B cell (primary cell): Measurements from ENCODE around the gene SLC16A7. TPM values are rescaled to one million over a fixed set of nuclear protein-coding genes. Genes with fewer than 3 reads are reported as not detected.

ENCODE experiments used
- ATAC-seq: fragments of 200-7000 bp; cut with Tn5 transposase; one replicate; pipeline ENCODE4 v1.10.0; 2021; ENCODE audit warnings: low read depth, mild to moderate bottlenecking, moderate number of reproducible peaks, moderate library complexity
- CTCF ChIA-PET: fragments of 350-600 bp; sonication (Branson Sonifier 250); formaldehyde crosslinking; loops from one replicate; lab custom pipeline; 2021; ENCODE audit warnings: antibody characterized with exemption, inconsistent platforms; lab: Charles Lee
- POLR2A ChIA-PET: fragments of 350-600 bp; sonication (Branson Sonifier 250); formaldehyde crosslinking; loops from one replicate; lab custom pipeline; 2021; ENCODE audit warnings: antibody characterized with exemption; lab: Charles Lee
- DNase-seq: peaks from one replicate; pipeline ENCODE4 v3.0.0; 2013
- H2AFZ ChIP-seq: 2 replicates; pipeline ENCODE4 v1.6.1; 2012; ENCODE audit warnings: mild to moderate bottlenecking, low read depth, low read length; ENCODE audit not compliant: insufficient read depth, poor library complexity, severe bottlenecking
- H3K27ac ChIP-seq, 2 donors: 1 replicate in 1 of 2; 2 replicates in 1 of 2; pipeline ENCODE4 v1.5.1; 2012 to 2013; ENCODE audit warnings: low read length in 2 of 2, mild to moderate bottlenecking in 2 of 2, moderate library complexity in 1 of 2
- H3K27me3 ChIP-seq, 4 experiments: fragments of 200-600 bp in 1 of 4; sonication (generic) in 1 of 4; replicated peaks in 1 of 4; 1 replicate in 2 of 4; 2 replicates in 2 of 4; pipeline versions ENCODE4 v1.6.1 to v1.7.0; 2013 to 2016; ENCODE audit warnings: low read length in 3 of 4, mild to moderate bottlenecking in 2 of 4, mixed read lengths in 1 of 4, moderate library complexity in 1 of 4; ENCODE audit not compliant: insufficient read depth in 4 of 4, control insufficient read depth in 3 of 4; ENCODE audit errors: control extremely low read depth in 1 of 4
- H3K36me3 ChIP-seq, 2 experiments: replicated peaks in 1 of 2; 1 replicate in 1 of 2; 2 replicates in 1 of 2; pipeline versions ENCODE4 v1.6.1 to v1.7.1; 2013; ENCODE audit warnings: low read length in 1 of 2; ENCODE audit not compliant: insufficient read depth in 2 of 2, control insufficient read depth in 1 of 2; ENCODE audit errors: control extremely low read depth in 1 of 2, extremely low read depth in 1 of 2
- H3K4me1 ChIP-seq, 2 donors: fragments of 200-600 bp in 1 of 2; sonication (generic) in 1 of 2; 1 replicate in 1 of 2; 2 replicates in 1 of 2; pipeline versions ENCODE4 v1.5.1 to v1.6.1; 2013 to 2017; ENCODE audit warnings: low read length in 2 of 2; ENCODE audit not compliant: control insufficient read depth in 2 of 2, insufficient read depth in 2 of 2
- H3K4me2 ChIP-seq: replicated peaks from 2 replicates; pipeline ENCODE3; 2012; ENCODE audit warnings: mild to moderate bottlenecking, low read depth, low read length; ENCODE audit not compliant: poor library complexity, severe bottlenecking
- H3K4me3 ChIP-seq, 5 experiments: fragments of 200-600 bp in 1 of 5; sonication (generic) in 1 of 5; 1 replicate in 3 of 5; 2 replicates in 2 of 5; pipeline versions ENCODE4 v1.5.1 to v1.7.0; 2011 to 2016; ENCODE audit warnings: low read length in 4 of 5, mild to moderate bottlenecking in 4 of 5, low read depth in 2 of 5, control low read depth in 1 of 5, moderate library complexity in 1 of 5; ENCODE audit not compliant: insufficient read depth in 1 of 5; ENCODE audit errors: control extremely low read depth in 1 of 5, extremely low read depth in 1 of 5
- H3K79me2 ChIP-seq: fragments of 200-600 bp; sonication (generic); one replicate; pipeline ENCODE4 v1.6.0; 2016; ENCODE audit warnings: low read length; ENCODE audit not compliant: control insufficient read depth, insufficient read depth
- H3K9ac ChIP-seq: fragments of 200-600 bp; sonication (generic); 2 replicates; pipeline ENCODE4 v1.6.1; 2017; ENCODE audit warnings: mild to moderate bottlenecking, low read length, moderate library complexity
- H3K9me3 ChIP-seq, 3 donors: one replicate each; pipeline versions ENCODE4 v1.6.1 to v1.7.1; 2013; ENCODE audit warnings: low read length in 2 of 3; ENCODE audit not compliant: control insufficient read depth in 2 of 3, insufficient read depth in 1 of 3; ENCODE audit errors: control extremely low read depth in 1 of 3
- H4K20me1 ChIP-seq: 2 replicates; pipeline ENCODE4 v1.6.0; 2012; ENCODE audit warnings: mild to moderate bottlenecking, low read length; ENCODE audit not compliant: insufficient read depth, control insufficient read depth, poor library complexity, severe bottlenecking
- H3K27ac Mint-ChIP-seq: one replicate; pipeline ENCODE4 v1.8.0; 2021; ENCODE audit warnings: mixed read lengths
- H3K27me3 Mint-ChIP-seq: one replicate; pipeline ENCODE4 v1.8.0; 2021; ENCODE audit warnings: mixed read lengths
- H3K4me1 Mint-ChIP-seq: one replicate; pipeline ENCODE4 v1.8.0; 2021; ENCODE audit warnings: mixed read lengths
- H3K4me3 Mint-ChIP-seq: one replicate; pipeline ENCODE4 v1.8.0; 2021; ENCODE audit warnings: mixed read lengths
- H3K9me3 Mint-ChIP-seq: one replicate; pipeline ENCODE4 v1.8.0; 2022; ENCODE audit warnings: mixed read lengths; ENCODE audit not compliant: insufficient read depth
- EZH2 ChIP-seq: IDR thresholded peaks from 2 replicates; pipeline ENCODE4 v1.6.1; 2012; ENCODE audit warnings: borderline replicate concordance, low read depth, mild to moderate bottlenecking, moderate library complexity, low read length; ENCODE audit not compliant: insufficient read depth, poor library complexity, severe bottlenecking
- WGBS: methylation state at CpG from one replicate; pipeline ENCODE4 v1.1.5; 2013; ENCODE audit warnings: missing lambda C conversion rate; ENCODE audit not compliant: insufficient coverage; 5-methylcytosine and 5-hydroxymethylcytosine counted together
- intact Hi-C: fragments of 100-400 bp; cut with micrococcal nuclease; formaldehyde crosslinking; loops from one replicate; pipeline ENCODE4 v1.10.0; 2022
- polyA plus RNA-seq: library from polyadenylated mRNA; depleted of rRNA; stranded (reverse); fragments of >200 nt; gene quantifications from 2 replicates; pipeline ENCODE4 v1.2.3, GENCODE V29; 2012
- total RNA-seq, 2 donors: library from RNA; stranded (reverse); fragments of 120-200 nt in 1 of 2; gene quantifications; 1 replicate in 1 of 2; 2 replicates in 1 of 2; pipeline versions ENCODE4 v1.2.3 to v1.2.4, GENCODE V29; 2013 to 2022
- TF ChIP-seq, protein P1 (sequence below): fragments of 200-600 bp; IDR thresholded peaks from one replicate; pipeline ENCODE4 v1.8.0; 2022; ENCODE audit warnings: antibody characterized with exemption, mild to moderate bottlenecking

Gene SLC16A7
- total and polyA plus RNA-seq, 2 donors (not counting 1 experiment from before 2014, with no cell fraction given), result 11.6 to 32.7 TPM

DNA sequence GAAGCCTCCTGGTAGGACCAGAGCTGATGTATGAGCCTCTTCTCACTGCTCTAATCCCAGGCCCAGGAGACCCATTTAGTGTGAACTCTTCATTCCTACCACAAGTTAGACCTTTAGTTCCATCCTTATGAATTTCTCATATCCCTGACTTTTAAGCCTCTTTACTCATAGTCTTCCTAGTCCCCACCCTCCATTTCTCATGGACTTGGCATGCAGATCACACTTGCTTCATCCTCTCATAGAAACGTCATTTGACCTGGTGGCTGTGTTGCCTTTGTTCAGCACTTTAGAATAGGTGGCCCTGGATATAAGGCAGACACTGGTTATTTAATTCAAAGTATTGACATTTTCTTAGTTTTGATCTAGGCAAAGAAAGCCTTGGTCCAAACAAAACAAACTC is 99.5 kb downstream of the SLC16A7 start:
- no peak for TF ChIP-seq EZH2
- TF ChIP-seq, protein P1, sequence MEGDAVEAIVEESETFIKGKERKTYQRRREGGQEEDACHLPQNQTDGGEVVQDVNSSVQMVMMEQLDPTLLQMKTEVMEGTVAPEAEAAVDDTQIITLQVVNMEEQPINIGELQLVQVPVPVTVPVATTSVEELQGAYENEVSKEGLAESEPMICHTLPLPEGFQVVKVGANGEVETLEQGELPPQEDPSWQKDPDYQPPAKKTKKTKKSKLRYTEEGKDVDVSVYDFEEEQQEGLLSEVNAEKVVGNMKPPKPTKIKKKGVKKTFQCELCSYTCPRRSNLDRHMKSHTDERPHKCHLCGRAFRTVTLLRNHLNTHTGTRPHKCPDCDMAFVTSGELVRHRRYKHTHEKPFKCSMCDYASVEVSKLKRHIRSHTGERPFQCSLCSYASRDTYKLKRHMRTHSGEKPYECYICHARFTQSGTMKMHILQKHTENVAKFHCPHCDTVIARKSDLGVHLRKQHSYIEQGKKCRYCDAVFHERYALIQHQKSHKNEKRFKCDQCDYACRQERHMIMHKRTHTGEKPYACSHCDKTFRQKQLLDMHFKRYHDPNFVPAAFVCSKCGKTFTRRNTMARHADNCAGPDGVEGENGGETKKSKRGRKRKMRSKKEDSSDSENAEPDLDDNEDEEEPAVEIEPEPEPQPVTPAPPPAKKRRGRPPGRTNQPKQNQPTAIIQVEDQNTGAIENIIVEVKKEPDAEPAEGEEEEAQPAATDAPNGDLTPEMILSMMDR, result no peak
- Mint-ChIP-seq H3K4me3 (no peak overlapping the region), H3K4me1 (peaks cover 2% of the 10 kb centered on the region), H3K27ac (no peak overlapping the region), H3K27me3 (no peaks in the 10 kb centered on the region), H3K9me3 (peaks cover 5% of the 10 kb centered on the region)
- Histone ChIP-seq H3K9me3 (no peaks in the 10 kb centered on the region), H3K79me2 (peaks cover 19% of the 10 kb centered on the region), H3K4me1 (no peaks in the 10 kb centered on the region), H3K27ac (no peak overlapping the region), H4K20me1 (peaks cover 16% of the 10 kb centered on the region), H3K27me3 (no peaks in the 10 kb centered on the region), H3K36me3 (peaks cover 0 to 2% of the 10 kb centered on the region in 2 experiments), H3K9ac (no peak overlapping the region), H3K4me3 (no peak overlapping the region), H2AFZ (no peak overlapping the region), H3K4me2 (no peak overlapping the region)
- 100% methylated on average over 1 of the region's 1 CpG for WGBS
- no peak for ATAC-seq
- intact Hi-C loops, result no loop called here
- CTCF ChIA-PET, result no interaction called here
- DNase-seq, result no peak
- POLR2A ChIA-PET, result no interaction called here

DNA sequence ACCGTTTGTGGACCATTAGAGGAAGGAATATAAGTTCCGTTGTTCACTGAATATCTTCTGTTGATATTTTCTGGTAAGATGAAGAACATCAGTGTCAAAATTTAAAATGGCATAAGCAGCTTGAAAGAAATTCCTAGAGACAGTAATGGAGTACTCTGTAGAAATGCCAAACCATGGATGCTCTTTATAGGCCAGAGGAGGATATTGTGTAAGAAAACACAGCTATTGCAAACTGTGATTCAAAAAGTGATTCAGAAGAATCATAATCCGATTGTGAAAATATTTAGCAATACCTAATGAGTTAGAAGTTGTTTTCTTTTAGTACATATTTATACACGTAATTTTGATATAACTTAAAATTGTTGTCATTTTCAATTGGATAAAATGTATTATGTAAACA is 102.8 kb downstream of the SLC16A7 start:
- no peak for ATAC-seq
- 86% methylated on average over 1 of the region's 4 CpGs for WGBS

More for the DNA sequence above, 102.8 kb downstream of the SLC16A7 start:
- Histone ChIP-seq H3K27me3 (no peaks in the 10 kb centered on the region), H3K4me3 (no peak overlapping the region), H2AFZ (no peak overlapping the region), H3K9me3 (no peaks in the 10 kb centered on the region), H3K4me1 (no peaks in the 10 kb centered on the region), H3K36me3 (no peaks in the 10 kb centered on the region), H3K9ac (no peak overlapping the region), H3K79me2 (peaks cover 13% of the 10 kb centered on the region), H3K4me2 (no peak overlapping the region), H4K20me1 (peaks cover 5% of the 10 kb centered on the region), H3K27ac (no peak overlapping the region)
- POLR2A ChIA-PET, result no interaction called here
- no peak for DNase-seq
- no peaks in the 10 kb centered on the region for H3K9me3 Mint-ChIP-seq
- no peak overlapping the region for H3K27ac Mint-ChIP-seq
- TF ChIP-seq, protein P1, result no peak
- no peak for TF ChIP-seq EZH2
- intact Hi-C loops, result no loop called here
- no peaks in the 10 kb centered on the region for H3K27me3 Mint-ChIP-seq
- H3K4me1 Mint-ChIP-seq, result peaks cover 2% of the 10 kb centered on the region
- H3K4me3 Mint-ChIP-seq, result no peak overlapping the region
- CTCF ChIA-PET, result no interaction called here
